Measurements from ENCODE around the gene ERMARD.
A peak's percentile ranks its signal among the peaks of the same experiment; 100 is the strongest.

The ERMARD gene

DNA sequence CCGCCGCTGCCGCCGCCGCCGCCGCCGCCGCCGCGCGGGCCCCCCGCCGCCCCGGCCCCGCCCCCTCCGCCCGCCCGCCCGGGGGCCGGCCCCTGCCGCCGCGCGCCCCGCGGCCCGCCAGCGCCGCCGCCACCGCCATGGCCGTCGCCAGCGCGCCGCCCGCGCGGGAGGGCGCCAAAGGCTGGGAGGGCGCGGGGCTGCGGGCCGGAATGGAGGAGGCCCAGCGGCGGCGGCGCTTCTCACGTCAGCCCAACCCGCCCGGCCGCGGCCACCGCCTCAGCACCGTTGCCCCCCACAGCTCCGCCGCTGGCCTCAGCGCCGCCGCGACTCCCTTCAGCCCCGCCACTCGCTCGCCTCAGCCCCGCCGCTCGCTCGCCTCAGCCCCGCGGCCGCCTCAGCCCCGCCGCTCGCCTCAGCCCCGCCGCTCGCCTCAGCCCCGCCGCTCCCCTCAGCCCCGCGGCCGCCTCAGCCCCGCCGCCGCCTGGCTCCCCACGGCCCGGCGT lies 27.4 kb upstream of the ERMARD start:
- H3K4me3 Mint-ChIP-seq = peak overlapping the region; percentile 74
- no peak for DNase-seq
- peak overlapping the region; percentile 76 for H3K27ac Mint-ChIP-seq
- no peaks in the 10 kb centered on the region for H3K9me3 Mint-ChIP-seq
- no peaks in the 10 kb centered on the region for H3K27me3 Mint-ChIP-seq
- H3K36me3 Mint-ChIP-seq (ENCODE audit: low read depth) = peaks cover 33% of the 10 kb centered on the region
- H3K4me1 Mint-ChIP-seq (ENCODE audit: low read depth) = peaks cover 43% of the 10 kb centered on the region

- H3K27ac Mint-ChIP-seq = peak within 1 kb of the TSS; percentile 94
- H3K9me3 Mint-ChIP-seq = no peaks in the 10 kb centered on the region
- no peaks in the 10 kb centered on the region for H3K27me3 Mint-ChIP-seq
- peaks cover 37% of the 10 kb centered on the region for H3K4me1 Mint-ChIP-seq (ENCODE audit: low read depth)
- peak within 1 kb of the TSS; percentile 88 for H3K4me3 Mint-ChIP-seq
- DNase-seq = peak; percentile 85
- H3K36me3 Mint-ChIP-seq (ENCODE audit: low read depth) = peaks cover 27% of the 10 kb centered on the region
Observed at GRCh38 chr6:169724494-169725124, 26.8 kb upstream of the ERMARD start, which contains the start of gene PHF10. PHF10 (minus strand) TSS chr6:169724500; CDS start chr6:169723931, 569 bp downstream.

GRCh38 chr6:169725125-169726048 lies 26.0 kb upstream of the ERMARD start:
- peaks cover 20% of the 10 kb centered on the region for H3K36me3 Mint-ChIP-seq (ENCODE audit: low read depth)
- H3K27ac Mint-ChIP-seq = peak overlapping the region; percentile 92
- H3K9me3 Mint-ChIP-seq = no peaks in the 10 kb centered on the region
- H3K4me3 Mint-ChIP-seq = peak overlapping the region; percentile 84
- no peaks in the 10 kb centered on the region for H3K27me3 Mint-ChIP-seq
- H3K4me1 Mint-ChIP-seq (ENCODE audit: low read depth) = peaks cover 30% of the 10 kb centered on the region
- peak; percentile 56 for DNase-seq

DNA sequence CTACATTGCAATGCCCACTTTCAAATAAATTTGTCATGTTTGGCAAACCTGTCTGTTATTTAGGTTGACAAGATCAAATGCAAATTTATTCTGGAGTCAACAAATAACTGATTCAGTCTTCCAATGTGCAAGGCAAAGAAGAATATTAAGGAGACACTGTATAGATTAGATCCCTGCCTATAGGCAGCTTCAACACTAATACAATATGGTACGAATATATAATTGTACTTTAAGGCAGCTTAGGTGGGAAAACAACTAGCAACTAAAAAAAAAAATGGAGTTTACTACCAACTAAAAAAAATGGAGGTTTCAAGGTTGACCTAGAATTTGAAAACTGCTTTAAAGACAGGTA lies 25.4 kb upstream of the ERMARD start:
- H3K9me3 Mint-ChIP-seq = no peaks in the 10 kb centered on the region
- H3K27ac Mint-ChIP-seq = peak overlapping the region; percentile 92
- peaks cover 26% of the 10 kb centered on the region for H3K4me1 Mint-ChIP-seq (ENCODE audit: low read depth)

GRCh38 chr6:169726963-169727362 lies 24.5 kb upstream of the ERMARD start:
- Mint-ChIP-seq H3K4me3 (no peak overlapping the region), H3K27me3 (no peaks in the 10 kb centered on the region), H3K36me3 (ENCODE audit: low read depth) (peaks cover 17% of the 10 kb centered on the region), H3K9me3 (no peaks in the 10 kb centered on the region), H3K4me1 (ENCODE audit: low read depth) (peaks cover 19% of the 10 kb centered on the region), H3K27ac (no peak overlapping the region)
- no peak for DNase-seq

More for the DNA sequence above, 25.4 kb upstream of the ERMARD start:
- DNase-seq = no peak
- no peaks in the 10 kb centered on the region for H3K27me3 Mint-ChIP-seq
- H3K4me3 Mint-ChIP-seq = peak overlapping the region; percentile 84
- H3K36me3 Mint-ChIP-seq (ENCODE audit: low read depth) = peaks cover 19% of the 10 kb centered on the region

- Mint-ChIP-seq H3K27me3 (peaks cover 7% of the 10 kb centered on the region), H3K27ac (no peak overlapping the region), H3K4me1 (ENCODE audit: low read depth) (peaks cover 15% of the 10 kb centered on the region), H3K4me3 (no peak overlapping the region), H3K9me3 (no peaks in the 10 kb centered on the region), H3K36me3 (ENCODE audit: low read depth) (peaks cover 7% of the 10 kb centered on the region)
- DNase-seq = no peak
Observed at GRCh38 chr6:169729961-169730360, 21.5 kb upstream of the ERMARD start.

DNA sequence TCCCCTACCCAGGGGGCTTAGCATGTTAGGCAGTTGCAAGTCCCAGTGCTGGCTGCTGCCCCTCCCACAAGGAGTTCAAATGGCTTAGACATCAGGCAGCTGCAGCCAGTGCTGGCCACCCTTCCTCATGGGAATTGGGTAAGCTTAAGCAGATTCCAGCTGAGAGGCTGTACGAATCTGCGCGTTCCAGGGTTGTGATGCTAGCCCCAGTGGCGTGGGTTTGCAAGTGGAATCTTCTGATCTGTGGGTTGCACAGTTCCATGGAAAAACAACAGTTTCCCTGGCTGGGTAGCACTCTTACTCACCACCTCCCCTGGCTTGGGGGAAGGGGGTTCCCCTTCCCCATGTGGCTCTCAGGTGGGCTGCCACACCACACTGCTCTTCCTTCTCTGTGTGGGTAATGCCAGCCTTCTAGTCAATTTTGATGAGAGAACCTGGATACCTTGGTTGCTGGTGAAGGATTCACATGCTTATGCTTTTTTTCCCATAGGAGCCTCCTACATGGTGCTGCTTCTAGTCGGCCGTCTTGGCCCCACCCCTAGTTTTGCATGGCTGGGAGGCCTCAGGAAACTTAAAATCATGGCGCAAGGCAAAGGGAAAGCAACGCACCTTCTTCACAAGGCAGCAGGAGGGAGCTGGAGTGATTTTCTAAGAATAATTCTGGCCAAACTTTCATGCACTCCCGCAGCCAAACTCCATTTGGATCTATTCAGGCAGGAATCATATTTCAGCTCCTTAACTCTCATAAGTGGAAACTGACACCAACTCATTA lies 13.0 kb upstream of the ERMARD start:
- Mint-ChIP-seq H3K27ac (no peak overlapping the region), H3K9me3 (no peaks in the 10 kb centered on the region), H3K27me3 (peaks cover 22% of the 10 kb centered on the region), H3K4me1 (ENCODE audit: low read depth) (peaks cover 5% of the 10 kb centered on the region), H3K36me3 (ENCODE audit: low read depth) (no peaks in the 10 kb centered on the region), H3K4me3 (no peak overlapping the region)
- DNase-seq = no peak

DNA sequence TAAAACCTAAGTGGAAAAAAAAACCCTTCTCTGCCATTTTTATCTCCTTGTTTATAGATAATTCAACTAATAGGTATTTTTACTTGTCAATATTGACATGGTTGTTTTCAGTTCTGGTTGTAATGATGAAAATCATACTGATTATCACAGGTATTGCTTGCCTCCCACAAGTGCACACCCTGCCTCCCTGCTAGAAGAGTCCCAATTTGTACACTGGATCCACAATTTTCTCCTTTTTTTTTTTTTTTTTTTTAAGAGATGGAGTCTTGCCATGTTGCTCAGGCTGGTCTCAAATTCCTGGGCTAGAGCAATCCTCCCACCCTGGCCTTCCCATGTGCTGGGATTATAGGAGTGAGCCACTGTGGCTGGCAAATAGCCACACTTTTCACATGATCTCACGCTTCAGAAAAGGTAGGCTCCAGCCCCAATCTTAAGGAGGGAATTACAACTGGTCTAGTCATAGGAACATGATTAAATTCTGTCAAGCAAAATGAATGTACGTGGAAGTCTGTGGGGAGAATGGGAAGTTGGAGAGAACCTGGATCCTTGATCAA lies 12.4 kb upstream of the ERMARD start:
- Mint-ChIP-seq H3K4me1 (ENCODE audit: low read depth) (peaks cover 5% of the 10 kb centered on the region), H3K27me3 (peaks cover 22% of the 10 kb centered on the region), H3K27ac (no peak overlapping the region), H3K4me3 (no peak overlapping the region), H3K9me3 (no peaks in the 10 kb centered on the region), H3K36me3 (ENCODE audit: low read depth) (no peaks in the 10 kb centered on the region)
- no peak for DNase-seq

DNA sequence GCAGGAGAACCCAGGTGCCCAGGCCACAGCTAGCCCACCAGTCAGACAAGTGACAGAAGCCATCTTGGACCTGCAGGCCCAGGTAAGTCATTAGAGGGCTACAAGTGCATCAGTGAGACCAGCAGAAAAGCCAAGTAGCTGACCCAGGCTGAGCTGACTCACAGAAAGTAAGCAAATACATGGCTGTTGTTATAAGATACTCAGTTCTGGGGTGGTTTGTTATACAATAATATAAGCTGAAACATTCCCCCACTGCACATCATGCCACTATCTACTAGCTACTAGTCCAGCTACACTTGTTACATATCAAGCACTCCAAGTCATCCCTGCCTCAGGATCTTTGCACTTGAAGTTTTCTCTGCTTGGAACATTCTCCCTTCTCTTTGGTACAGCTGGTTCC lies 10.1 kb upstream of the ERMARD start:
- Mint-ChIP-seq H3K27ac (no peak overlapping the region), H3K4me3 (no peak overlapping the region), H3K9me3 (peaks cover 6% of the 10 kb centered on the region), H3K4me1 (ENCODE audit: low read depth) (peaks cover 5% of the 10 kb centered on the region), H3K27me3 (peaks cover 3% of the 10 kb centered on the region), H3K36me3 (ENCODE audit: low read depth) (no peaks in the 10 kb centered on the region)
- no peak for DNase-seq

DNA sequence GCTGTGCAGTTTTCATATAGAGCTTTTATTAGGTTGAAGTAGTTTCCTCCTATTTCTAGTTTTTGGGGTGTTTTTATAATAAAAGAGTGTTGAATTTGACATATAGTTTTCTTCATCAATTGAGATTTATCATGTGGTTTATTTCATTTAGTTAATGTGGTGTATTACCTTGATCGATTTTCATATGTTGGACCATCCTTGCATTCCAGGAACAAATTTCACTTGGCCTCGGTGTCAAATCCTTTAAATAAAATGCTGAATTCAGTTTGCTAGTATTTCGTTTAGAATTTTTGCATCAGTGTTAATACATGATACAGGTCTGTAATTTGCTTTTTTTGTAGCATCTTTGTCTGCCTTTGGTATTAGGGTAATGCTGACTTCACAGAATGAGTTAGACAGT lies 6.0 kb upstream of the ERMARD start:
- Mint-ChIP-seq H3K4me1 (ENCODE audit: low read depth) (peaks cover 12% of the 10 kb centered on the region), H3K27ac (no peak overlapping the region), H3K36me3 (ENCODE audit: low read depth) (peaks cover 18% of the 10 kb centered on the region), H3K9me3 (peaks cover 6% of the 10 kb centered on the region), H3K27me3 (no peaks in the 10 kb centered on the region), H3K4me3 (no peak overlapping the region)
- DNase-seq = no peak

GRCh38 chr6:169746556-169746955 lies 4.9 kb upstream of the ERMARD start:
- no peaks in the 10 kb centered on the region for H3K27me3 Mint-ChIP-seq
- H3K4me1 Mint-ChIP-seq (ENCODE audit: low read depth) = peaks cover 16% of the 10 kb centered on the region
- peaks cover 26% of the 10 kb centered on the region for H3K36me3 Mint-ChIP-seq (ENCODE audit: low read depth)
- no peak overlapping the region for H3K4me3 Mint-ChIP-seq
- no peak overlapping the region for H3K27ac Mint-ChIP-seq
- peaks cover 6% of the 10 kb centered on the region for H3K9me3 Mint-ChIP-seq
- no peak for DNase-seq

- DNase-seq = no peak
- H3K36me3 Mint-ChIP-seq (ENCODE audit: low read depth) = peaks cover 47% of the 10 kb centered on the region
- peaks cover 33% of the 10 kb centered on the region for H3K4me1 Mint-ChIP-seq (ENCODE audit: low read depth)
- H3K27ac Mint-ChIP-seq = peak overlapping the region; percentile 93
- no peaks in the 10 kb centered on the region for H3K27me3 Mint-ChIP-seq
- peak overlapping the region; percentile 99 for H3K4me3 Mint-ChIP-seq
- H3K9me3 Mint-ChIP-seq = no peaks in the 10 kb centered on the region
Observed at GRCh38 chr6:169752074-169752623, 727 bp downstream of the ERMARD start.

DNA sequence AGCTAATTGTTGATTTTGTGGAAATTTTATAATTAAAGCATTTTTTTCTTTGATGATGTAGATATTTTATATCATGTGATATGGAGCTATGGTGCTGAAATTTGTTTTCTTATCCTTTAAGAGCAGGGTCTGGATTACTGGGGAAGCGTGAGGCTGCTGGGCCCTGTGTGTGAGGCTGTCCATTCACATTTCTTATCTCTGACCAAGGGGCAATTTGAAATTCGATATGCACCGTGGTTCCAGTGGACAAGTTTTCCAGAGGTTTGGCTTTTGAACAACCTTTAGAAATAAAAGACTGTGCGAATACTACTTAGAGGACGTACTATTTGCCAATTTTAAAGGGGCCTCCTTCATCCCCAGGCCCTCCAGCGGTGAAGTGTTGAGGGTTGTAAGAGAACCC lies 3.7 kb downstream of the ERMARD start:
- Mint-ChIP-seq H3K4me3 (no peak overlapping the region), H3K4me1 (ENCODE audit: low read depth) (peaks cover 23% of the 10 kb centered on the region), H3K36me3 (ENCODE audit: low read depth) (peaks cover 62% of the 10 kb centered on the region), H3K27ac (peak overlapping the region; percentile 27), H3K27me3 (no peaks in the 10 kb centered on the region), H3K9me3 (no peaks in the 10 kb centered on the region)
- DNase-seq = no peak

DNA sequence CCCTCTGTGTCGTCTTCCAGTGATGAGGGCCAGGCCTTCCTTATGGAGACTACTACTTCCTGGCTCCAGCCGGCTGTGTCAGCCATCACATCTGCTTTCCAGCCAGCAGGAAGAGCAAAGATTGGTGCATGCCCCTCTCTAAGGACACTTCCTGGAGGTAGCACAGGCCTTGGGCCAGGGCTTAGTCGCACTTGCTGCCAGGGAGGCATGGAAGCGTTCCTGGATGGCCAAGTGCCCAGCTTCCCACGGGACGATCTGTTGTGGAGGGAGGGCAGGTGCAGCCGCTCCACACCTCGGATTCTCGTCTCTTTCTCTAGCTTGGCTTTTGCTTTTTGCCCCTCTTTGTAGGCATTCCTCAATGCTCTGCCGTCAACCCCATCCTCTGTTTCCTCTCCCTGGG lies 11.9 kb downstream of the ERMARD start:
- no peak overlapping the region for H3K4me3 Mint-ChIP-seq
- H3K27me3 Mint-ChIP-seq = no peaks in the 10 kb centered on the region
- no peaks in the 10 kb centered on the region for H3K9me3 Mint-ChIP-seq
- no peaks in the 10 kb centered on the region for H3K4me1 Mint-ChIP-seq (ENCODE audit: low read depth)
- H3K36me3 Mint-ChIP-seq (ENCODE audit: low read depth) = peaks cover 95% of the 10 kb centered on the region
- no peak for DNase-seq
- no peak overlapping the region for H3K27ac Mint-ChIP-seq
